HG02763 (cell line): ENCODE results near the gene PHACTR4.
"Not testable (repeated sequence)": the region's sequence is repeated elsewhere in the genome, so short reads cannot be mapped to it uniquely, and the experiment has no call there.

Source experiments
- ATAC-seq: cut with Tn5 transposase; IDR thresholded peaks from one replicate; pipeline ENCODE4 v1.9.1; 2021; ENCODE audit warnings: mild to moderate bottlenecking, moderate library complexity; ENCODE audit not compliant: unreplicated experiment

PHACTR4 gene

GRCh38 chr1:28370239-28371009 is 884 bp downstream of the PHACTR4 start:
- no peak for ATAC-seq

GRCh38 chr1:28371010-28371377 is 1.5 kb downstream of the PHACTR4 start:
- ATAC-seq, result no peak

GRCh38 chr1:28373450-28373849 is 3.9 kb downstream of the PHACTR4 start:
- not testable (repeated sequence) for ATAC-seq

- ATAC-seq, result no peak
Observed at GRCh38 chr1:28374297-28374696, 4.8 kb downstream of the PHACTR4 start.

GRCh38 chr1:28375598-28375997 is 6.1 kb downstream of the PHACTR4 start:
- not testable (repeated sequence) for ATAC-seq

- not testable (repeated sequence) for ATAC-seq
Observed at GRCh38 chr1:28376195-28376594, 6.7 kb downstream of the PHACTR4 start.

- no peak for ATAC-seq
Observed at GRCh38 chr1:28378906-28379305, 9.4 kb downstream of the PHACTR4 start.

GRCh38 chr1:28380394-28380793 is 10.9 kb downstream of the PHACTR4 start:
- ATAC-seq, result no peak

- not testable (repeated sequence) for ATAC-seq
Observed at GRCh38 chr1:28383785-28384184, 14.2 kb downstream of the PHACTR4 start.

- ATAC-seq, result no peak
Observed at GRCh38 chr1:28392027-28392652, 22.6 kb downstream of the PHACTR4 start.

GRCh38 chr1:28394136-28394535 is 24.6 kb downstream of the PHACTR4 start:
- no peak for ATAC-seq

GRCh38 chr1:28395181-28395580 is 25.6 kb downstream of the PHACTR4 start:
- no peak for ATAC-seq

- no peak for ATAC-seq
Observed at GRCh38 chr1:28401760-28402159, 32.2 kb downstream of the PHACTR4 start.

- ATAC-seq, result no peak
Observed at GRCh38 chr1:28409090-28409489, 39.5 kb downstream of the PHACTR4 start.

- ATAC-seq, result no peak
Observed at GRCh38 chr1:28411656-28412055, 42.1 kb downstream of the PHACTR4 start.

- no peak for ATAC-seq
Observed at GRCh38 chr1:28412731-28413130, 43.2 kb downstream of the PHACTR4 start.

GRCh38 chr1:28416509-28417194 is 47.1 kb downstream of the PHACTR4 start:
- no peak for ATAC-seq

GRCh38 chr1:28417441-28417922 is 47.9 kb downstream of the PHACTR4 start:
- ATAC-seq, result no peak

GRCh38 chr1:28417926-28418637 is 48.5 kb downstream of the PHACTR4 start:
- no peak for ATAC-seq

- ATAC-seq, result no peak
Observed at GRCh38 chr1:28421744-28422143, 52.2 kb downstream of the PHACTR4 start.

- ATAC-seq, result no peak
Observed at GRCh38 chr1:28426831-28427230, 57.3 kb downstream of the PHACTR4 start.
